Spleen (tissue), 11 donors: ENCODE results near the gene GAL3ST1. TPM values are rescaled to one million over a fixed set of nuclear protein-coding genes. Genes with fewer than 3 reads are reported as not detected.
A peak's percentile ranks its signal among the peaks of the same experiment; 100 is the strongest.
"Not testable (repeated sequence)": the region's sequence is repeated elsewhere in the genome, so short reads cannot be mapped to it uniquely, and the experiment has no call there.

Source experiments
- DNase-seq: peaks from one replicate; pipeline ENCODE4 v3.0.0-alpha.2; 2020
- H3K27ac ChIP-seq, 8 donors: fragments of 200-600 bp; sonication (generic) in 7 of 8; 1 replicate in 4 of 8; 2 replicates in 4 of 8; pipeline versions ENCODE4 v1.5.0 to v1.8.0; 2016 to 2021; ENCODE audit warnings: inconsistent platforms in 4 of 8, mild to moderate bottlenecking in 4 of 8, moderate library complexity in 1 of 8
- H3K27me3 ChIP-seq, 7 donors: fragments of 200-600 bp; sonication (generic) in 6 of 7; replicated peaks in 1 of 7; 1 replicate in 4 of 7; 2 replicates in 3 of 7; pipeline versions ENCODE4 v1.5.0 to v1.8.0; 2016 to 2021; ENCODE audit warnings: inconsistent platforms in 3 of 7, mild to moderate bottlenecking in 1 of 7
- H3K36me3 ChIP-seq, 6 donors: fragments of 200-600 bp; sonication (generic) in 5 of 6; 1 replicate in 4 of 6; 2 replicates in 2 of 6; pipeline versions ENCODE4 v1.5.0 to v1.8.0; 2016 to 2021; ENCODE audit warnings: inconsistent platforms in 2 of 6
- H3K4me1 ChIP-seq, 6 donors: fragments of 200-600 bp; sonication (generic) in 5 of 6; 1 replicate in 3 of 6; 2 replicates in 3 of 6; pipeline versions ENCODE4 v1.5.0 to v1.8.0; 2016 to 2021; ENCODE audit warnings: inconsistent platforms in 3 of 6
- H3K4me3 ChIP-seq, 8 donors: fragments of 200-600 bp; sonication (generic) in 7 of 8; 1 replicate in 4 of 8; 2 replicates in 4 of 8; pipeline versions ENCODE4 v1.5.0 to v1.8.0; 2016 to 2021; ENCODE audit warnings: inconsistent platforms in 4 of 8, mild to moderate bottlenecking in 4 of 8, moderate library complexity in 2 of 8
- H3K9me3 ChIP-seq, 8 donors: fragments of 200-600 bp; sonication (generic) in 7 of 8; 1 replicate in 4 of 8; 2 replicates in 4 of 8; pipeline versions ENCODE4 v1.5.0 to v1.8.0; 2016 to 2021; ENCODE audit warnings: inconsistent platforms in 4 of 8
- CTCF ChIP-seq, 11 experiments: fragments of 200-600 bp in 7 of 11; fragments of 450-650 bp in 4 of 11; sonication (generic) in 4 of 11; IDR thresholded peaks in 8 of 11; conservative IDR thresholded peaks in 3 of 11; 1 replicate in 7 of 11; 2 replicates in 4 of 11; pipeline versions ENCODE4 v1.4.0 to v1.8.0; 2016 to 2021; ENCODE audit warnings: antibody characterized with exemption in 11 of 11, inconsistent platforms in 4 of 11, mild to moderate bottlenecking in 1 of 11
- POLR2A ChIP-seq, 3 donors: fragments of 450-650 bp; IDR thresholded peaks; one replicate each; pipeline ENCODE4 v1.5.1; 2017; ENCODE audit warnings: antibody characterized with exemption in 3 of 3, mild to moderate bottlenecking in 1 of 3
- POLR2AphosphoS5 ChIP-seq, 3 donors: sonication (generic); formaldehyde crosslinking; IDR thresholded peaks; one replicate each; pipeline ENCODE4 v1.5.1; 2017; ENCODE audit warnings: antibody characterized with exemption in 3 of 3
- WGBS, 5 donors: extraction: QIAGEN DNeasy Blood & Tissue Kit in 3 of 5; methylation state at CpG; one replicate each; pipeline versions ENCODE4 v1.1.5 to v1.1.7; 2013 to 2018; 5-methylcytosine and 5-hydroxymethylcytosine counted together
- intact Hi-C: fragments of 100-400 bp; cut with DNase I; formaldehyde crosslinking; loops from one replicate; pipeline ENCODE4 v1.15.0; 2023; ENCODE audit warnings: low total_unique reads
- polyA plus RNA-seq, 3 donors: library from polyadenylated mRNA; stranded (reverse); fragments of 200-250 nt; gene quantifications; one replicate each; pipeline ENCODE4 v1.2.1, GENCODE V29; 2013
- total RNA-seq, 7 donors: library from RNA; depleted of rRNA in 3 of 7; stranded (reverse); fragments of >200 nt in 3 of 7; fragmentation: NEBNext Ultra II Directional in 4 of 7; extraction: Animal tissue kit (Norgen Biotek cat#: 25700) in 4 of 7; gene quantifications; one replicate each; pipeline versions ENCODE4 v1.1.0 to v1.2.1, GENCODE V29; 2016 to 2021
- donor health status: healthy with polysubstance abuse.
- donor health status: DM: no; HTN: no; CAD: no; lungs with moderate emphysema.
- donor health status: DM: no; HTN: no; CAD: no.
- donor health status: Bipolar disorder and iron deficiency.
- donor health status: healthy.
- donor health status: DM: no; HTN: no; CAD: no.
- donor health status: DM: yes; HTN: yes; CAD: no.

The GAL3ST1 gene
- total and polyA plus RNA-seq, 10 donors, result 0.15 to 2.1 (median 0.51) TPM; not detected in 5

- Histone ChIP-seq H3K4me3 (peak overlapping the region in 2 of 8 donors; percentile 13 to 57), H3K9me3 (no peaks in the 10 kb centered on the region), H3K4me1 (peaks cover 0 to 14% (median 10%) of the 10 kb centered on the region in 6 donors), H3K36me3 (no peaks in the 10 kb centered on the region), H3K27ac (no peak overlapping the region), H3K27me3 (peaks cover 0 to 57% (median 23%) of the 10 kb centered on the region in 7 donors)
- intact Hi-C loops, result no loop called here
- no peak for DNase-seq
- 79 to 87% (median 84%) methylated on average over 10 to 12 of the region's 12 CpGs for WGBS, 5 donors
- TF ChIP-seq POLR2AphosphoS5 (IDR thresholded peaks at IDR 0.05) (no peak), POLR2A (IDR thresholded peaks at IDR 0.05) (no peak)
These were observed 31.7 kb downstream of the GAL3ST1 start for GRCh38 chr22:30542811-30543188.

- H3K27me3 ChIP-seq, result peaks cover 0 to 57% (median 23%) of the 10 kb centered on the region in 7 donors
- intact Hi-C loops, result no loop called here
These were observed 32.3 kb downstream of the GAL3ST1 start for GRCh38 chr22:30541961-30542810.

DNA sequence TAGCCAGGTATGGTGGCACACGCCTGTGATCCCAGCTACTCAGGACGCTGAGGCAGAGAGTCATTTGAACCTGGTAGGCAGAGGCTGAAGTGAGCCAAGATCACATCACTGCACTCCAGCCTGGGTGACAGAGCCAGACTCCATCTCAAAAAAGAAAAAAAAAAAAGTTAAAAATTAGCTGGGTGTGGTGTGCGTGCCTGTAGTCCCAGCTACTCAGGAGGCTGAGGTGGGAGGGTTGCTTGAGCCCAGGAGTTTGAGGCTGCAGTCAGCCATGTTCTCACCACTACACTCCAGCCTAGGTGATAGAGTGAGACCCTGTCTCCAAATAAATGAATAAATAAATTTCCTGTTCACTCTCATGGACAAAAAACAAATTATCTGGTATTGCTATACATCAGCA, 33.0 kb downstream of the GAL3ST1 start:
- peaks cover 0 to 57% (median 23%) of the 10 kb centered on the region in 7 donors for H3K27me3 ChIP-seq
- DNase-seq, H3K4me3 ChIP-seq, H3K36me3 ChIP-seq, H3K9me3 ChIP-seq, H3K27ac ChIP-seq, intact Hi-C loops: not testable (repeated sequence)
- H3K4me1 ChIP-seq, result peaks cover 0 to 14% (median 10%) of the 10 kb centered on the region in 6 donors
- 92 to 97% (median 95%) methylated on average over 3 of the region's 3 CpGs for WGBS, 5 donors

More at GRCh38 chr22:30541961-30542810, 32.3 kb downstream of the GAL3ST1 start:
- TF ChIP-seq POLR2A (IDR thresholded peaks at IDR 0.05) (no peak), CTCF (IDR thresholded peaks at IDR 0.05 in 8 of 11, conservative IDR thresholded peaks at IDR 0.05 in 3 of 11) (no peak), POLR2AphosphoS5 (IDR thresholded peaks at IDR 0.05) (no peak)
- no peak for DNase-seq
- H3K4me1 ChIP-seq, result peaks cover 0 to 14% (median 10%) of the 10 kb centered on the region in 6 donors
- 6 to 10% (median 6%) methylated on average over 28 to 64 of the region's 64 CpGs for WGBS, 5 donors
- no peak overlapping the region for H3K27ac ChIP-seq
- no peaks in the 10 kb centered on the region for H3K9me3 ChIP-seq
- no peaks in the 10 kb centered on the region for H3K36me3 ChIP-seq
- H3K4me3 ChIP-seq, result peak overlapping the region in 5 of 8 donors; percentile 13 to 57 (median 23)

DNA sequence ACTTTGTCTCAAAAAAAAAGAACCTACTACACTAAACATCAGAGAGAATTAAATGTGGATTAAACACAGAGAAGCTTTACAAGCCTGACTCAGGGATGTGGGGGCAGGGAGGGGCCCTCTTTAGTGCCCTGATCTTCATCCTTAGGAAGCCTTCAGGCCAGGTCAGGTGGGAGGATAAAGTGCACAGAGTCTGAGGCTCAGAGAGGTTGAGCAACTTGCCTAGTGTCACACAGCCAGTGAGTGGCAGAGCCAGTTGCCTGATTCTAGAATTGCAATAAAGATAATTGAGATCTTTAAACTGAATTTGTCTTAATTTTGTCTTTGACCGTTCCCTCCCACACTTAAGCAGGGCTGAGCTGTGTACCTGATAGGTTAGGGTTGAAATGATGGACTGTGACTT, 35.1 kb downstream of the GAL3ST1 start:
- 93 to 100% (median 94%) methylated on average over 1 of the region's 1 CpG for WGBS, 5 donors
- no peaks in the 10 kb centered on the region for H3K36me3 ChIP-seq

More for the DNA sequence above, 35.1 kb downstream of the GAL3ST1 start:
- Histone ChIP-seq H3K4me3 (no peak overlapping the region), H3K27ac (no peak overlapping the region), H3K27me3 (peaks cover 0 to 47% (median 23%) of the 10 kb centered on the region in 7 donors), H3K4me1 (peaks cover 0 to 14% (median 10%) of the 10 kb centered on the region in 6 donors), H3K9me3 (no peaks in the 10 kb centered on the region)
- intact Hi-C loops, result no loop called here
- DNase-seq, result no peak
- TF ChIP-seq CTCF (IDR thresholded peaks at IDR 0.05 in 8 of 11, conservative IDR thresholded peaks at IDR 0.05 in 3 of 11) (no peak), POLR2AphosphoS5 (IDR thresholded peaks at IDR 0.05) (no peak), POLR2A (IDR thresholded peaks at IDR 0.05) (no peak)
